AG09319 (cell line): ENCODE results near the gene DCAF10.
"Not testable (repeated sequence)": the region's sequence is repeated elsewhere in the genome, so short reads cannot be mapped to it uniquely, and the experiment has no call there.

Experiments used
- DNase-seq: peaks from one replicate; pipeline ENCODE4 v3.0.0-alpha.2; 2010; ENCODE audit warnings: low read depth; ENCODE audit errors: extremely low read depth
- CTCF ChIP-seq: IDR thresholded peaks from 2 replicates; pipeline ENCODE4 v1.5.1; 2011; ENCODE audit warnings: low read depth, mild to moderate bottlenecking, inconsistent platforms, low read length, moderate library complexity

The DCAF10 gene

DNA sequence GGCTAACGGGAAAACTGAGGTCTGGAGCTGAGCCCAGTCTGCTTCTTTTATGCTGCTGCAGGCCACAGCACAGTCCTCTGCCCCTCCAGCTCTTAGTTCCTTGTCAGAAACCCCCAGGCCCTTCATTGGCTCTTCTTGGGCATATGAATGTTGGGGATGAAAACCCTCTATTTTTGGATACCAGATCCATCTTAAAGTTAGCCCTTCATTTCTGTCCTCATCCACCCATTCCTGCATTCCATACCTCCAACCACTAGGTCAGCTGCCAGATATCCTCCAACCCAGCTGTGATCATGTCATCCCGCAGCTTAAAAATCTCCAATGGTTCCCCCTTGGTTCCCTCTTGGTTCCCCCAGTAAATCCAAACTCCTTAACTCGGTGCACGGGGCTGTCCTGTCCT, 105.2 kb downstream of the DCAF10 start:
- TF ChIP-seq CTCF: no peak
- DNase-seq: no peak

GRCh38 chr9:37906312-37907239, 106.0 kb downstream of the DCAF10 start:
- no peak for TF ChIP-seq CTCF
- DNase-seq: no peak

GRCh38 chr9:37908283-37908682, 107.7 kb downstream of the DCAF10 start:
- DNase-seq: no peak
- TF ChIP-seq CTCF: no peak

DNA sequence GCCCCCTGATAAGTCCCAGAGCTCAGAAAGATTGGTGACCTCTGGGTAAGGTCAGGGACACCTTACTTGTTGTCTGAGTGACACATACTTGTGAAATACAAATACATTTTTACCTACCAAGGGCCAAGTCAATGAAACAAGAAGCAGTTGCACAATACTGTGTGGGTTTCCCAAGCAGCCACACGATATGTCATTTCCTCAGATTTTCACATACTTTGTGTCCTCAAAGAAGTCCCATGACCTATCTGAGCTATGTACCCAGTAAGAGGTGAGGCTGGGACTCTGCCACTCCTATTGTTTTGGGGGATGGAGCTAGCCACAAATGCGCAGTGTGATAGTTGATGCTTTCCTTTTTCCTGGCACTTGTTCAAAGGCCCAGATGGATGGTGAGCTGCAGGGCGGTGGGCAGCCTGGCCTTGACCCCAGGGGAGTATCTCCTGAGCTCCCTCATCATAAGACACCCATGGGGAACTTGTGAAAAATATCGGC, 108.1 kb downstream of the DCAF10 start:
- no peak for DNase-seq
- no peak for TF ChIP-seq CTCF

GRCh38 chr9:37909326-37909725, 108.7 kb downstream of the DCAF10 start:
- DNase-seq: no peak

GRCh38 chr9:37909836-37910235, 109.2 kb downstream of the DCAF10 start:
- DNase-seq: not testable (repeated sequence)

More at GRCh38 chr9:37909326-37909725, 108.7 kb downstream of the DCAF10 start:
- no peak for TF ChIP-seq CTCF

- no peak for DNase-seq
- no peak for TF ChIP-seq CTCF
These were observed 109.7 kb downstream of the DCAF10 start for GRCh38 chr9:37910271-37910670.
